Tibial nerve (tissue), 4 donors: Measurements from ENCODE around the gene DDX23.

Experiments
- EP300 ChIP-seq, 2 donors: sonication (generic); formaldehyde crosslinking; IDR thresholded peaks; one replicate each; pipeline ENCODE4 v1.6.1; 2017; ENCODE audit warnings: antibody characterized with exemption in 2 of 2, mild to moderate bottlenecking in 1 of 2
- TF ChIP-seq, protein P1 (sequence below), 5 experiments: fragments of 200-600 bp in 3 of 5; fragments of 450-650 bp in 2 of 5; sonication (generic) in 3 of 5; IDR thresholded peaks; one replicate each; pipeline ENCODE4 v1.5.1; 2016 to 2019; ENCODE audit warnings: antibody characterized with exemption in 5 of 5, mild to moderate bottlenecking in 3 of 5, moderate library complexity in 2 of 5

DNA sequence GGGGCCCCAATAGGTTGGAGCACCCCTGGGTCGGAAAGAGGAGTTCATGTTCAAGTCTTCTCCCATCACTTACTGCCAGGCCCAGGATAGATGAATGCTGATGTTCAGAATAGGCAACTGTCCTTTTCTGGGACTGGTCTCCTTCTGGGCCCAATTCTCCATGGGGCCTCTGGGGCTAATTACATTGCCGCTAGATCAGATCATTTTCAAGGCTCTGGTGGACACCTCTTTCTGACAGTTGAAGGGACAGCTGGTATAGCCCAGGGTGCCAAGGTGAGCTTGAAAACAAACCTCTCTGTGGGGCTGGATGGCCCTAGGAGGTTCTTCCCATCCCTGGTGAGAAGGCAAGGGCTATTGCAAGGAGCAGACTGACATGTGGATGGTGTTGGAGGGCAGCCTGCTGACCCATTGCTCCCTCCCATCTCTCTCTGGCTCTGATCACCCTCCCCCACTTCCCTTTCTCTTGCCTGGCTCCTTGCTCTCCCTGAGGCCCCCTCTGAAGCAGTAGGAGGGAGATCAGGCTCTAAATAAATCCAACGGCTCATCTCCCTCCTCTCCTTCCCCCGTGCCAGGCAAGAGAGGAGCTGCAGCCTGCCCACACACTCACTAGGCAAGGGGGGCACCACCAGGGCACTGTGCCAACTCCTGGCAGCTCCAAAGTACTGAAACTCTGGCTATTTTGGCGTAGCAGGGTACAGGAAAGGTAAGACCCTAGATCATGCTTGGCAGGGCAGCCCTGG, 31.8 kb downstream of the DDX23 start:
- TF ChIP-seq, protein P1, sequence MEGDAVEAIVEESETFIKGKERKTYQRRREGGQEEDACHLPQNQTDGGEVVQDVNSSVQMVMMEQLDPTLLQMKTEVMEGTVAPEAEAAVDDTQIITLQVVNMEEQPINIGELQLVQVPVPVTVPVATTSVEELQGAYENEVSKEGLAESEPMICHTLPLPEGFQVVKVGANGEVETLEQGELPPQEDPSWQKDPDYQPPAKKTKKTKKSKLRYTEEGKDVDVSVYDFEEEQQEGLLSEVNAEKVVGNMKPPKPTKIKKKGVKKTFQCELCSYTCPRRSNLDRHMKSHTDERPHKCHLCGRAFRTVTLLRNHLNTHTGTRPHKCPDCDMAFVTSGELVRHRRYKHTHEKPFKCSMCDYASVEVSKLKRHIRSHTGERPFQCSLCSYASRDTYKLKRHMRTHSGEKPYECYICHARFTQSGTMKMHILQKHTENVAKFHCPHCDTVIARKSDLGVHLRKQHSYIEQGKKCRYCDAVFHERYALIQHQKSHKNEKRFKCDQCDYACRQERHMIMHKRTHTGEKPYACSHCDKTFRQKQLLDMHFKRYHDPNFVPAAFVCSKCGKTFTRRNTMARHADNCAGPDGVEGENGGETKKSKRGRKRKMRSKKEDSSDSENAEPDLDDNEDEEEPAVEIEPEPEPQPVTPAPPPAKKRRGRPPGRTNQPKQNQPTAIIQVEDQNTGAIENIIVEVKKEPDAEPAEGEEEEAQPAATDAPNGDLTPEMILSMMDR (IDR thresholded peaks at IDR 0.05), result no peak
- TF ChIP-seq EP300 (IDR thresholded peaks at IDR 0.05), result no peak
